Activated naive CD8-positive, alpha-beta T cell (primary cell): ENCODE data around the gene HES3.

Experiments used
- H3K27ac Mint-ChIP-seq: one replicate; pipeline ENCODE4 v1.8.0; 2021; ENCODE audit warnings: mixed read lengths
- H3K27me3 Mint-ChIP-seq: one replicate; pipeline ENCODE4 v1.8.0; 2021; ENCODE audit warnings: mixed read lengths
- H3K36me3 Mint-ChIP-seq: one replicate; pipeline ENCODE4 v1.8.0; 2021; ENCODE audit warnings: mixed read lengths
- H3K4me1 Mint-ChIP-seq: one replicate; pipeline ENCODE4 v1.8.0; 2021; ENCODE audit warnings: low read depth, mixed read lengths
- H3K4me3 Mint-ChIP-seq: one replicate; pipeline ENCODE4 v1.8.0; 2021; ENCODE audit warnings: mild to moderate bottlenecking, mixed read lengths
- H3K9me3 Mint-ChIP-seq: one replicate; pipeline ENCODE4 v1.8.0; 2021; ENCODE audit warnings: low read depth, mixed read lengths

Gene HES3

DNA sequence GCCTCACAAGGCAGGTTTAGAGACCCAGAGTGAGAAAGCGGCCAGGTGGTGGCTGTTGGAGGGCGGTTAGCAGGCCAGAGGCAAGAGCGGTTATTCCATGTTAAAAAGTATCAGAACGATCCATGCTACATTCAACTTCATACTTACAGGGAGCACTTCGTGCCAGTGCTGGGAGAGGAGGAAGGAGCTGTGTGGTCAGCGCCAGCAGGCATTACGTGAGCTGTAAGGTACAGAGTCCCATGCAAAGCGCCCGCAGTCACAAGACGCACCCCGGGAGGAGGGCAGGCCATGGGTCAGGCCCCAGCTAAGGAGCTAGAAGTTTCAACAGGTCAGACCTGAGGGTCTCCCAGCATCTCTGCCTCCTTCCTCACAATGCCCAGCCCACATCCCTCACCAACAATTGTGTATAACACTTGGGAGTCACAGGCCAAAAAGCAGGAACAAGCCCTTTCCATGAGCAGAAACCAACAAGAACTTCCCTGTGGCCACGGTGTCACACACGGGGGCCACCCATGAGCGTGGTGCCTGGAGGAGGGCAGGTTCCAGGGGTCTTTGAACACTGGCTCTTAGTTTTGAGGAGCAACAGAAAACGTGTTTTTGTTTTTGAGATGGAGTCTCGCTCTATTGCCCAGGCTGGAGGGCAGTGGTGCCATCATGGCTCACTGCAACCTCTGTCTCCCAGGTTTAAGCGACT is 38.7 kb downstream of the HES3 start:
- Mint-ChIP-seq H3K4me3 (no peak overlapping the region), H3K27me3 (no peaks in the 10 kb centered on the region), H3K27ac (no peak overlapping the region), H3K9me3 (no peaks in the 10 kb centered on the region), H3K36me3 (no peaks in the 10 kb centered on the region), H3K4me1 (no peaks in the 10 kb centered on the region)

- H3K27me3 Mint-ChIP-seq: no peaks in the 10 kb centered on the region
- H3K4me1 Mint-ChIP-seq: no peaks in the 10 kb centered on the region
- H3K27ac Mint-ChIP-seq: no peak overlapping the region
- no peaks in the 10 kb centered on the region for H3K36me3 Mint-ChIP-seq
- no peaks in the 10 kb centered on the region for H3K9me3 Mint-ChIP-seq
- H3K4me3 Mint-ChIP-seq: no peak overlapping the region
Observed at GRCh38 chr1:6285336-6285735, 41.4 kb downstream of the HES3 start.

DNA sequence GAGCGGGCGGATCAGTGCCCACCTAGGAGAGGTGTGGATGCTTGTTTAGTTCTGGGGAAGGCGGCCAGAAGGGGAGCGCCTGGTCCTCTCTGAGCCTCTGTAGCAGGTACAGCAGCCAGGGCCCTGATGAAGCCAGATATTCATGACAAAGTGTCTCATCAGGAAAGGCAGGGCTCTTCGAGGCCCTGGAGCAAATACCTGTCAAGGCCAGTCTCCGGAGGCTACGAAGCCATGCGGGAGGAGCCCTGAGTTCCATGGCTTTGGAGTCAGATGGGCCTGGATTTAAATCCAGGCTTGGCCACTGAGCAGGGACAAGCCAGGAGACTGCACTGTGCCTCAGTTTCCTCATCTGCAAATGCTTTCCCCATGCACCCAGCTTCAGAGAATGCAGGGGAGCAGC is 42.3 kb downstream of the HES3 start:
- Mint-ChIP-seq H3K36me3 (no peaks in the 10 kb centered on the region), H3K27ac (no peak overlapping the region), H3K9me3 (no peaks in the 10 kb centered on the region), H3K27me3 (no peaks in the 10 kb centered on the region), H3K4me3 (no peak overlapping the region), H3K4me1 (no peaks in the 10 kb centered on the region)

- Mint-ChIP-seq H3K9me3 (no peaks in the 10 kb centered on the region), H3K27me3 (no peaks in the 10 kb centered on the region), H3K36me3 (no peaks in the 10 kb centered on the region), H3K27ac (no peak overlapping the region), H3K4me3 (no peak overlapping the region), H3K4me1 (no peaks in the 10 kb centered on the region)
Observed at GRCh38 chr1:6287029-6287428, 43.0 kb downstream of the HES3 start.

- Mint-ChIP-seq H3K27ac (no peak overlapping the region), H3K36me3 (no peaks in the 10 kb centered on the region), H3K9me3 (no peaks in the 10 kb centered on the region), H3K4me1 (no peaks in the 10 kb centered on the region), H3K27me3 (no peaks in the 10 kb centered on the region), H3K4me3 (no peak overlapping the region)
Observed at GRCh38 chr1:6287431-6287886, 43.5 kb downstream of the HES3 start.

DNA sequence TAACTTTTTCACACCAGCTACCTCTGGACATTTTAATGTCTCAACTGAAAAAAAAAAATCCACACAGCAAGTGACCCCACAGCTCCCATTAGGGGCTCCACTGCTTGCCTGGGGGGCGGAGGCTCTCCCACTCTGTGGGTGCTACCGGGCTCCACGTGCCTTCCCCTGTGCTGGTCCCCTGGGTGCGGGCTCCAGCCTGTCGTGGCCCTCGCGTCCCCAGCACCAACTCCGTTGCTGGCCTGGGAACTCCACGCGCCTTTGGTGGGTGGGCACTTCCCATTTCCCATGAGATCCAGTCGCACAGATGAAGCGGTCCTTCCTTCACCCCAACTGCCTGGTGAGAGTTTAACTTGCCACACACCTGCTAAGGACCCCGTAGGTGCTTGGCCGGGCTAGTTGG is 44.0 kb downstream of the HES3 start:
- H3K36me3 Mint-ChIP-seq: no peaks in the 10 kb centered on the region
- no peaks in the 10 kb centered on the region for H3K27me3 Mint-ChIP-seq
- H3K4me1 Mint-ChIP-seq: no peaks in the 10 kb centered on the region
- H3K9me3 Mint-ChIP-seq: no peaks in the 10 kb centered on the region
- no peak overlapping the region for H3K27ac Mint-ChIP-seq
- no peak overlapping the region for H3K4me3 Mint-ChIP-seq

GRCh38 chr1:6288665-6289064 is 44.7 kb downstream of the HES3 start:
- Mint-ChIP-seq H3K36me3 (no peaks in the 10 kb centered on the region), H3K27me3 (no peaks in the 10 kb centered on the region), H3K4me3 (no peak overlapping the region), H3K9me3 (no peaks in the 10 kb centered on the region), H3K4me1 (no peaks in the 10 kb centered on the region), H3K27ac (no peak overlapping the region)

DNA sequence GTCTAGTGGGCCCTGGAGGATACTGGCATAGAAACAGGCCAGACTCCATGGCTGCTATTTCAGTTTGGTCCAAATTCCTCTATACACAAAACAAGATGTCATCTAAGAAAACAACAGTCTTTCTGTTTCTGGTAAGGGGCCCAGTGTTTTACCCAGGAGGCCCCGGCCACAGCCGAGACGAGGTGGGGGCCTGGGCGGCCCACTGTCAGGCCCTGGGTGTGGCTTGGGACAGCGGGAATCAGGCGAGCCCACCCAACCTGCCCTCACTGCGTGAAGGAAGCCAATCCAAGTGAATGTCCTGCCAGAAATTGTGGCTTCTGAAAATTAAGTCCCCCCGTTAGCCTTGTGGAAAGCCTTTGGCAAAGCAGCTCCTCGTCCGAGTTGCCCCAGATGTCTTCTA is 48.1 kb downstream of the HES3 start:
- Mint-ChIP-seq H3K36me3 (peaks cover 7% of the 10 kb centered on the region), H3K27ac (no peak overlapping the region), H3K27me3 (no peaks in the 10 kb centered on the region), H3K4me3 (no peak overlapping the region), H3K4me1 (no peaks in the 10 kb centered on the region), H3K9me3 (no peaks in the 10 kb centered on the region)

DNA sequence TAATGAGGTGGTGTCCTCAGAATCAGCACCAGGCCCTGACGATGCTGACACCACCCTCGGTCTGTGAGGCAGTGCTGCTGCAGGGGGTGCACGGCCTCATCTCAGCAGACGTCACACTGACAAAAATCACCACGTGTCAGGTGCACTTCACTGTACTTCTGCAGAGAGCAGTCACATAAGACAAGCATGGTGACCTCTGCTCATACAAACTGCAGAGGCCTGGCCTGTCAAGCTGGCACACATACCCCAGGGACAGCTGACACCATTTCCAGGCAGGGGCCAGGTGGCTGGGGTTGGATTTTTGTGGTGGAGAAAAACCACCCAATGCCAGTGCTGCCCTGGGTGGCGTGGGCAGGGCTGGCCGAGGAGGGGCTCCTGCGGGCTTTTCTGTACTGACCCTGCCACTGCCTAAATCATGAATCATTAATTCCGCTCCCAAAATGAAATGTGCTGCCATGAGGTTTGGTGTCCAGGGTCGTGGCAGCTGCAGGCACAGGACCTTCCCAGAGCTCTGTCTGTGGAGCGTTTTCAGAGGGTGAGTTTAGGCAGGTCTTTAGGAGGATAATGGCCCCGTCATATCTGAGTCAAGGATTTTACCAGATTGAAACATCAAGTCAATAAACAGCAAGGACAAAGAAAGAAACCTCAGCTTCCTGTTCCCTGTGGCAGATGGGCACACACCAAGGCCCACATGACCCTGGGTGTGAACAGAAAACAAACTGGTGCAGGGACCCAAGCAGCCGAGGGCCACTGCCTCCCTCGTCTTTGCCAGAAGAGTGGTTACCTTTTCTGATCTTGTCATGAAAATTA is 50.3 kb downstream of the HES3 start:
- Mint-ChIP-seq H3K4me3 (no peak overlapping the region), H3K27ac (no peak overlapping the region), H3K4me1 (no peaks in the 10 kb centered on the region), H3K36me3 (peaks cover 9% of the 10 kb centered on the region), H3K9me3 (no peaks in the 10 kb centered on the region), H3K27me3 (no peaks in the 10 kb centered on the region)

- Mint-ChIP-seq H3K27ac (no peak overlapping the region), H3K9me3 (no peaks in the 10 kb centered on the region), H3K4me3 (no peak overlapping the region), H3K4me1 (no peaks in the 10 kb centered on the region), H3K36me3 (peaks cover 9% of the 10 kb centered on the region), H3K27me3 (no peaks in the 10 kb centered on the region)
Observed at GRCh38 chr1:6294890-6295556, 51.0 kb downstream of the HES3 start.
